Measurements from ENCODE around the gene KISS1. TPM values are rescaled to one million over a fixed set of nuclear protein-coding genes. Genes with fewer than 3 reads are reported as not detected.

Gene KISS1
- total RNA-seq, 1 experiment from 2014 or later, result not detected

DNA sequence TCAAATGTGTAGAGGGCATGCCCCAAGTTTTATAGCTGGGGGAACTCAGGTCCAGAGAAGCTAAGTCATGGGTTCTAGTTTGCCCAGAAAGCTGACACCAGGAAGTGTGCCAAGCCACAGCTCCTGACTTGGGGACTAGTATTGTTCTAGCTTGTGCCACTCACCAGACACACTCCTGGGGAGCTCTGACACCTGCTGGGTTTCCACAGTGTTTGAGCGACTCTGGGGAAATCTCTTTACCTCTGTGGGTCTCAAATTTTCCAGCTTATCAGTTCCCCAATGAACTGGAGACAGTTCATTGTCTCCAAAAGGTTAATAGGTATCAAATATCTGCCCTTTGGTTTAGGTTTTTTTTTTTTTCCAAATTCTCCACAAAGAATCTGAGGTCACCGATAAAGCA, 4.2 kb downstream of the KISS1 start:
- Histone ChIP-seq H4K20me1 (ENCODE audit: insufficient read depth, low read depth, low read length) (no peaks in the 10 kb centered on the region), H3K36me3 (ENCODE audit: insufficient read depth, low read length) (no peaks in the 10 kb centered on the region), H3K4me3 (ENCODE audit: low read length) (no peak overlapping the region), H3K9me3 (ENCODE audit: low read length) (no peaks in the 10 kb centered on the region), H3K9ac (ENCODE audit: low read length) (no peak overlapping the region), H3K4me1 (ENCODE audit: low read length) (no peaks in the 10 kb centered on the region), H3K79me2 (ENCODE audit: low read length) (no peaks in the 10 kb centered on the region), H3K27me3 (ENCODE audit: low read length) (no peaks in the 10 kb centered on the region), H3K4me2 (ENCODE audit: low read depth, low read length, poor library complexity, severe bottlenecking) (no peak overlapping the region), H3K9me2 (replicated peaks; ENCODE audit: insufficient read depth, low read length) (no peaks in the 10 kb centered on the region), H3K27ac (ENCODE audit: low read length) (no peak overlapping the region), H2AFZ (ENCODE audit: low read length) (no peak overlapping the region)
- DNase-seq, result no peak

DNA sequence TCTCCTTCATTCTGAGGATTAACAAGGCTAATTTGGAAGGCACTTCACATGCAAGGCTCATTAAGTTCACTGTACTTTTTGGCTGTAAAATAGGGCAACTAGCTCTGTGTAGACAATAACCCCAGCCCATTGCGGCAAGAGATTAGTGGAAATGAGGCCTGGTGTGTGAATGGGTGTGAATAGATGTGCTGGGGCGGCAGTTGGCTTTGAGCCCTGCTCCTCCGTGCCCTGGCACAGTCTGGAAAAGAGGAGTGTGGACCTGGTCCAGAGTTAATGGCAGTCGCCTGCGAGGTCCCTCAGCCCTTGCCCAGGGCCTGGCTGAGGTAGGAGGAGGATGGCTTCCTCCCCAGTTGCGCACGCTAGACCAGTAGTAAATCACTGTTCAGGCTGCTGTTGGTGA, 4.8 kb downstream of the KISS1 start:
- no peaks in the 10 kb centered on the region for H3K9me3 ChIP-seq (ENCODE audit: low read length)
- no peaks in the 10 kb centered on the region for H3K4me1 ChIP-seq (ENCODE audit: low read length)
- no peak overlapping the region for H2AFZ ChIP-seq (ENCODE audit: low read length)
- no peaks in the 10 kb centered on the region for H3K36me3 ChIP-seq (ENCODE audit: insufficient read depth, low read length)
- H3K9ac ChIP-seq (ENCODE audit: low read length), result no peak overlapping the region
- H3K4me2 ChIP-seq (ENCODE audit: low read depth, low read length, poor library complexity, severe bottlenecking), result no peak overlapping the region
- DNase-seq, result no peak
- no peaks in the 10 kb centered on the region for H3K79me2 ChIP-seq (ENCODE audit: low read length)
- no peaks in the 10 kb centered on the region for H3K27me3 ChIP-seq (ENCODE audit: low read length)
- H3K27ac ChIP-seq (ENCODE audit: low read length), result no peak overlapping the region
- H3K4me3 ChIP-seq (ENCODE audit: low read length), result no peak overlapping the region
- no peaks in the 10 kb centered on the region for H3K9me2 ChIP-seq (replicated peaks; ENCODE audit: insufficient read depth, low read length)
- H4K20me1 ChIP-seq (ENCODE audit: insufficient read depth, low read depth, low read length), result no peaks in the 10 kb centered on the region

GRCh38 chr1:204190212-204191211, 5.8 kb downstream of the KISS1 start:
- no peak overlapping the region for H3K27ac ChIP-seq (ENCODE audit: low read length)
- H3K4me2 ChIP-seq (ENCODE audit: low read depth, low read length, poor library complexity, severe bottlenecking), result no peak overlapping the region
- DNase-seq, result no peak
- no peaks in the 10 kb centered on the region for H3K9me3 ChIP-seq (ENCODE audit: low read length)
- H3K9me2 ChIP-seq (replicated peaks; ENCODE audit: insufficient read depth, low read length), result no peaks in the 10 kb centered on the region
- H3K9ac ChIP-seq (ENCODE audit: low read length), result no peak overlapping the region
- H2AFZ ChIP-seq (ENCODE audit: low read length), result no peak overlapping the region
- H3K27me3 ChIP-seq (ENCODE audit: low read length), result no peaks in the 10 kb centered on the region
- H3K4me1 ChIP-seq (ENCODE audit: low read length), result no peaks in the 10 kb centered on the region
- no peak overlapping the region for H3K4me3 ChIP-seq (ENCODE audit: low read length)
- H3K36me3 ChIP-seq (ENCODE audit: insufficient read depth, low read length), result no peaks in the 10 kb centered on the region
- H3K79me2 ChIP-seq (ENCODE audit: low read length), result no peaks in the 10 kb centered on the region
- H4K20me1 ChIP-seq (ENCODE audit: insufficient read depth, low read depth, low read length), result no peaks in the 10 kb centered on the region

DNA sequence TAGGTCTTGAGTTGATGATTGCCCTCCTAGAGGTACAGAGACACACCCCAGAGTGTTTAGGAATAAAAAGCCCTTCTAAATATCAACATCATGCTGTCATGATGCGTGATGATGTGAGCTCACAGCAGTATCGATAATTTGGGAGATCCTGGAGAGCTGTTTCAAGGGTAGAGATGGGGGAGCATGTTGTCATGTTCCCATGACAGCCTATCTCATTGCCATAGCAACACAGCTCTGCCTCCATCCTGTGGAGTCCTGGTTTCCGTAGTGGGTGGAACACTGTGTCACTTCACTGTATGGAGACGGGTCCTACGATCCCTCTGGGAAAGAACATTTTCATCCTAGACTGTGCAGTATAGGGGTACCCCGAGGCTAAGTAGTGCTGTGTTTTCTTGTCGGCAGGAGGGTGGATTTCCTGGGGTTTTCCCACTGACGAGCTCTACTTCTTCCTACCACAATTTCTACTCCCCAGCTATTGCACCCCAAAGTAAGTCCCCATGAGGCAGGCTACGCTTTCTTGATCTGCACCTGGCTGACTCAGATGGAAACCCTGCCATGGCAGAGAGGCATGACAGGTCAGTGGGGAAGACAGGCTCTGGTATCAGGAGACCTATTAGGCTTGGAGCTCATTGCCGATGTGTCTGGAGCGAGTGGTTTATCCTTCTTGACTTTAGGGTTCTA, 7.2 kb downstream of the KISS1 start:
- Histone ChIP-seq H3K27me3 (ENCODE audit: low read length) (no peaks in the 10 kb centered on the region), H3K4me3 (ENCODE audit: low read length) (no peak overlapping the region), H3K4me1 (ENCODE audit: low read length) (no peaks in the 10 kb centered on the region), H4K20me1 (ENCODE audit: insufficient read depth, low read depth, low read length) (no peaks in the 10 kb centered on the region), H3K9me3 (ENCODE audit: low read length) (no peaks in the 10 kb centered on the region), H2AFZ (ENCODE audit: low read length) (no peak overlapping the region), H3K36me3 (ENCODE audit: insufficient read depth, low read length) (no peaks in the 10 kb centered on the region), H3K79me2 (ENCODE audit: low read length) (no peaks in the 10 kb centered on the region), H3K27ac (ENCODE audit: low read length) (no peak overlapping the region), H3K9ac (ENCODE audit: low read length) (no peak overlapping the region), H3K4me2 (ENCODE audit: low read depth, low read length, poor library complexity, severe bottlenecking) (no peak overlapping the region), H3K9me2 (replicated peaks; ENCODE audit: insufficient read depth, low read length) (no peaks in the 10 kb centered on the region)
- no peak for DNase-seq

- Histone ChIP-seq H2AFZ (ENCODE audit: low read length) (no peak overlapping the region), H3K4me1 (ENCODE audit: low read length) (no peaks in the 10 kb centered on the region), H3K4me3 (ENCODE audit: low read length) (no peak overlapping the region), H3K27ac (ENCODE audit: low read length) (no peak overlapping the region), H3K9me2 (replicated peaks; ENCODE audit: insufficient read depth, low read length) (no peaks in the 10 kb centered on the region), H3K36me3 (ENCODE audit: insufficient read depth, low read length) (no peaks in the 10 kb centered on the region), H3K79me2 (ENCODE audit: low read length) (no peaks in the 10 kb centered on the region), H3K4me2 (ENCODE audit: low read depth, low read length, poor library complexity, severe bottlenecking) (no peak overlapping the region), H3K27me3 (ENCODE audit: low read length) (no peaks in the 10 kb centered on the region), H3K9me3 (ENCODE audit: low read length) (no peaks in the 10 kb centered on the region), H3K9ac (ENCODE audit: low read length) (no peak overlapping the region), H4K20me1 (ENCODE audit: insufficient read depth, low read depth, low read length) (no peaks in the 10 kb centered on the region)
- no peak for DNase-seq
Observed at GRCh38 chr1:204186597-204186996, 9.7 kb downstream of the KISS1 start.

DNA sequence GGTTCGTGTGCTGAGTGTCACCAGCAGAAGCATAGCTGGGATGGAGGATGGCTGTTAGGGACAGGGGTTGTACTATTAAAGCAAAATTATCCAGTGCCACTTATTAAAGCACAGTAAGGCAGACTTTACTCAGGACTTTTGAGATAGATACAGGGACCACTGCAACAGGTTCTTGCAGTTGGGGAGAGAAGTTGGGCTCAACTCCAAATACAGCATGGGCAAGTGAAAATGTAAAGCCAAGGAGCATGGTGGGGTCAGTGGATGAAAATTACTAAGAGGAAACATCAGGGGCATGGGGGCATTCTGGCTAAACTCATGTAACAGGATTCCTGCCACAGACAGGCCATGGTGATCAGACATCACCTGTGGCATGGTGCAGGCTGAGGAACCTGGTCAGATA, 15.2 kb downstream of the KISS1 start:
- Histone ChIP-seq H3K36me3 (ENCODE audit: insufficient read depth, low read length) (no peaks in the 10 kb centered on the region), H3K27ac (ENCODE audit: low read length) (no peak overlapping the region), H3K9ac (ENCODE audit: low read length) (no peak overlapping the region), H4K20me1 (ENCODE audit: insufficient read depth, low read depth, low read length) (no peaks in the 10 kb centered on the region), H3K4me1 (ENCODE audit: low read length) (no peaks in the 10 kb centered on the region), H3K4me2 (ENCODE audit: low read depth, low read length, poor library complexity, severe bottlenecking) (no peak overlapping the region), H3K9me2 (replicated peaks; ENCODE audit: insufficient read depth, low read length) (no peaks in the 10 kb centered on the region), H3K4me3 (ENCODE audit: low read length) (no peak overlapping the region), H3K27me3 (ENCODE audit: low read length) (no peaks in the 10 kb centered on the region), H2AFZ (ENCODE audit: low read length) (no peak overlapping the region), H3K79me2 (ENCODE audit: low read length) (no peaks in the 10 kb centered on the region), H3K9me3 (ENCODE audit: low read length) (no peaks in the 10 kb centered on the region)
- DNase-seq, result no peak

GRCh38 chr1:204180133-204180532, 16.2 kb downstream of the KISS1 start:
- no peak overlapping the region for H3K4me2 ChIP-seq (ENCODE audit: low read depth, low read length, poor library complexity, severe bottlenecking)
- no peaks in the 10 kb centered on the region for H3K36me3 ChIP-seq (ENCODE audit: insufficient read depth, low read length)
- DNase-seq, result no peak
- no peak overlapping the region for H3K9ac ChIP-seq (ENCODE audit: low read length)
- H3K27ac ChIP-seq (ENCODE audit: low read length), result no peak overlapping the region
- no peaks in the 10 kb centered on the region for H3K4me1 ChIP-seq (ENCODE audit: low read length)
- no peaks in the 10 kb centered on the region for H3K9me2 ChIP-seq (replicated peaks; ENCODE audit: insufficient read depth, low read length)
- H3K27me3 ChIP-seq (ENCODE audit: low read length), result no peaks in the 10 kb centered on the region
- no peaks in the 10 kb centered on the region for H3K79me2 ChIP-seq (ENCODE audit: low read length)
- H4K20me1 ChIP-seq (ENCODE audit: insufficient read depth, low read depth, low read length), result no peaks in the 10 kb centered on the region
- H3K9me3 ChIP-seq (ENCODE audit: low read length), result no peaks in the 10 kb centered on the region
- no peak overlapping the region for H3K4me3 ChIP-seq (ENCODE audit: low read length)
- H2AFZ ChIP-seq (ENCODE audit: low read length), result no peak overlapping the region

DNA sequence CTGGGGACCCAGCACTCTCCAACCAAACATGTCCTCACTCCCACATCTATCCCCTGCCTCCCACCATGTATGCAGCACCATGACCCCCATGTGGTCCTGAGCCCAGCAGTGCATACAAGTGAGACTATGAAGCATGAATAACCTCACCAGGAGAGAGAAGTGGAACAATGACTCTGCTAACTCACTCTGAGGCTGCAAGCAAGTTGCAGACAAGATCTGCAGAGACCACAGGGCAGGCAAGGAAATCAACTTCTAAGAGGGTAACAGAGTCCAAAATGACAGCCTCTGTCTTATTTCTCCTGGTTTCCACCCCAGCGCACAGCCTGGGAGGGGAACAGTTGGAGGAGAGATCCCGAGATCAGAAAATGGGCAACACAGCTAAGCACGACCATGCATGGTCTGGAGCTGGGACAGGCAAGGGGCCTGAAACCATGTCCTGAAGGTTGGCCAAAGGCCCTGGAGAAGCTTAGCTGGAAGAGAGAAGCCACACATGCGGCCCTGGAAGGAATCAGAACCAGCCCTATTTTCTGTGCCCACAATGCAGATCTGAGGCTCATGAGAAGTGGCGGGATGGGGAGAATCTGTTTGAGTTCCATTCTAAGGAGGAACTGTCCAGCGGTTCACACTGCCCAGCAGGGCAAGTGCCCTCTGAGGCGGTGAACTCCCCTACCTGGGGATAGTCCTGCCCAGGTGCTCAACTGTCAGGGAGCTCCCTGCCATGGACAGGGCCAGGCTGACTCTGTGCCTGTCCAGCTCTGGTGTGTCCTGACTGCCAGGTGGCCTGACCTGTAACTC, 17.6 kb downstream of the KISS1 start:
- no peak overlapping the region for H3K4me3 ChIP-seq (ENCODE audit: low read length)
- no peak overlapping the region for H3K9ac ChIP-seq (ENCODE audit: low read length)
- no peaks in the 10 kb centered on the region for H3K36me3 ChIP-seq (ENCODE audit: insufficient read depth, low read length)
- no peak overlapping the region for H2AFZ ChIP-seq (ENCODE audit: low read length)
- H3K4me1 ChIP-seq (ENCODE audit: low read length), result no peaks in the 10 kb centered on the region
- no peaks in the 10 kb centered on the region for H3K9me2 ChIP-seq (replicated peaks; ENCODE audit: insufficient read depth, low read length)
- no peak for DNase-seq
- no peaks in the 10 kb centered on the region for H3K27me3 ChIP-seq (ENCODE audit: low read length)
- H3K9me3 ChIP-seq (ENCODE audit: low read length), result no peaks in the 10 kb centered on the region
- H4K20me1 ChIP-seq (ENCODE audit: insufficient read depth, low read depth, low read length), result no peaks in the 10 kb centered on the region
- no peaks in the 10 kb centered on the region for H3K79me2 ChIP-seq (ENCODE audit: low read length)
- no peak overlapping the region for H3K27ac ChIP-seq (ENCODE audit: low read length)
- H3K4me2 ChIP-seq (ENCODE audit: low read depth, low read length, poor library complexity, severe bottlenecking), result no peak overlapping the region

Data from Karpas-422 (cell line).